ENCODE measurements around the gene RRBP1.

DNA sequence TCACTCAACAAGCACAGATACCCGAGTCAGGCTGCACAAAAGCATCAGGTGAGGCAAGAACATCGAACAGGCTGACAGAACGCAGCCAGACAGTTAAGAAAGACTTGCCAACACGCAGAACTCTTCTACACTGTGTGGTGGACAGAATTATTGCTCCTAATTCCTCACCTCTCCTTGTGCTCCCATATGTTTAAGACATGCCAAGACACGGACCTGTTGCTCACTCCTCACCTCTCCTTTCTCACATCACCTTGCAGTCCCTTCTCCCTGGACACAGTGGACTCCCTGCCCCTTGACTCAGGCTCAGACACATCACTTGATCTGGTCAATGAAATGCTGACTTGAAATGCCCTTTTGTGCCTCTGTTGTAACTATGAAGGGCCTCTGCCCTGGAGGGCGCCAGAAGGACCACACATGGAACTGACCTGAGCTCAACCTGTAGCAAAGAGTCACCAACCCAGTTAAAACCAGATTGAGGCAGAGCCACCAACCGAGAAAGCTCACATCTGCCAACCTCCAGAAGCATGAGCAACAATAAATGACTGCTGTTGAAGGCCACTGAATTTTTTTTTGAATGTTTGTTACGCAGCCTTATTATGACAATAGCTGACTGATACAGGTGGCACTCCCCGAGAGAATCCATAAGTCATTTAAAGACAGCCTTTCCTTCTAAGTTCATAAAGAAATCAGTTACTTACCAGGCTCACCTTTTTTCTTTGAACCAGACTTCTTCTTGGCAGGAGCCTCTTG lies 24.0 kb downstream of the RRBP1 start:
- TF ChIP-seq, protein P1, sequence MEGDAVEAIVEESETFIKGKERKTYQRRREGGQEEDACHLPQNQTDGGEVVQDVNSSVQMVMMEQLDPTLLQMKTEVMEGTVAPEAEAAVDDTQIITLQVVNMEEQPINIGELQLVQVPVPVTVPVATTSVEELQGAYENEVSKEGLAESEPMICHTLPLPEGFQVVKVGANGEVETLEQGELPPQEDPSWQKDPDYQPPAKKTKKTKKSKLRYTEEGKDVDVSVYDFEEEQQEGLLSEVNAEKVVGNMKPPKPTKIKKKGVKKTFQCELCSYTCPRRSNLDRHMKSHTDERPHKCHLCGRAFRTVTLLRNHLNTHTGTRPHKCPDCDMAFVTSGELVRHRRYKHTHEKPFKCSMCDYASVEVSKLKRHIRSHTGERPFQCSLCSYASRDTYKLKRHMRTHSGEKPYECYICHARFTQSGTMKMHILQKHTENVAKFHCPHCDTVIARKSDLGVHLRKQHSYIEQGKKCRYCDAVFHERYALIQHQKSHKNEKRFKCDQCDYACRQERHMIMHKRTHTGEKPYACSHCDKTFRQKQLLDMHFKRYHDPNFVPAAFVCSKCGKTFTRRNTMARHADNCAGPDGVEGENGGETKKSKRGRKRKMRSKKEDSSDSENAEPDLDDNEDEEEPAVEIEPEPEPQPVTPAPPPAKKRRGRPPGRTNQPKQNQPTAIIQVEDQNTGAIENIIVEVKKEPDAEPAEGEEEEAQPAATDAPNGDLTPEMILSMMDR (IDR thresholded peaks at IDR 0.05): no peak
- TF ChIP-seq POLR2A (IDR thresholded peaks at IDR 0.05): no peak

Measured in lower leg skin (tissue), 3 donors.